GM12872 (cell line): ENCODE data around the gene GABRB2.

Experiments used
- CTCF ChIP-seq: IDR thresholded peaks from 3 replicates; pipeline ENCODE4 v1.5.1; 2011; ENCODE audit warnings: low read depth, mild to moderate bottlenecking, low read length, moderate library complexity; ENCODE audit not compliant: insufficient read depth

GABRB2 gene

DNA sequence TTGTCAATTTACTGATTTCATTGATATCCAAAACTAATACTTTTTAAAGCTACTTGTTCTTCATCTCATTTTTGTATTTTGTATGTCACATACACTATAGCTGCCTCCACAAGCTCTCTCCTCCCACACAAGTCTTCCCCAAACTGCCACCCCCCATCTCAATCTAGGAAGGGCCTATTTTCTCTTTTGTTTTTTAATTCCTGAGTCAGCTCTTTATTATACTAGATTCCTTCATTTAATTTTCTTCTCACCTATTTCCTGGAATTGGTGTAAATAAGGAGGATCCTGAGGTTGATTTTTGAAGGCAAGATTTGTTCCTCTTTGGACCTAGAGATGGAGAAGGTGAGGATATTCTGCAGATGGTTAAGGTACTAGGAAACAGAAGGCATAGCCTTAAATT, 277.4 kb downstream of the GABRB2 start:
- no peak for TF ChIP-seq CTCF

- TF ChIP-seq CTCF, result no peak
These were observed 279.6 kb downstream of the GABRB2 start for GRCh38 chr5:161266954-161267353.

DNA sequence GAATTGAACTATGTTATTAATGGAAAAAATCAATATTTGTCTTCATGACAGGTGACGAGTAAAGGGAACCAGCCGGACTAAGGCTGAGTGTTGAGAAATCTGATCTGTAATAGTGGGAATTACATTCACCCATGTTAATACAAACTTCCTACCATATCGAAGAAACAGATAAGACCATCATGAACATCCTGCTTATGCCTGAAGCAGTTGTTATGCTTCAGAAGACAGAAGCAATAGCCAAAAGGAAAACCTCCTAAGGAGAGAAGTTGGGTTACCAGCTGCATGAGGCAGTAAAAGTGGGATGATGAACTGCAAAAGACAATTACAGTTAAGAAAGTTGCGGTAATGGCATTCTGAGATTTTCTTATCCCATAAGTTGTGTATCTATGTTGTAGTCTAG, 281.5 kb downstream of the GABRB2 start:
- no peak for TF ChIP-seq CTCF

- TF ChIP-seq CTCF, result no peak
These were observed 283.3 kb downstream of the GABRB2 start for GRCh38 chr5:161263191-161263590.

GRCh38 chr5:161261668-161262323, 284.7 kb downstream of the GABRB2 start:
- no peak for TF ChIP-seq CTCF

GRCh38 chr5:161258438-161258837, 288.1 kb downstream of the GABRB2 start:
- TF ChIP-seq CTCF, result no peak

- TF ChIP-seq CTCF, result no peak
These were observed 289.6 kb downstream of the GABRB2 start for GRCh38 chr5:161256957-161257356.
